Urinary bladder (tissue), 4 donors: ENCODE results near the gene ENOX1. TPM values are rescaled to one million over a fixed set of nuclear protein-coding genes. Genes with fewer than 3 reads are reported as not detected.
A peak's percentile ranks its signal among the peaks of the same experiment; 100 is the strongest.

Source experiments
- DNase-seq: peaks from one replicate; pipeline ENCODE4 v3.0.0-alpha.2; 2015; ENCODE audit errors: extremely low spot score
- H3K27ac ChIP-seq: one replicate; pipeline ENCODE4 v1.5.1; 2013; ENCODE audit warnings: low read depth, mild to moderate bottlenecking, moderate library complexity
- H3K36me3 ChIP-seq: one replicate; pipeline ENCODE4 v1.6.1; 2013; ENCODE audit warnings: mild to moderate bottlenecking, moderate library complexity; ENCODE audit not compliant: insufficient read depth
- H3K4me1 ChIP-seq: one replicate; pipeline ENCODE4 v1.6.1; 2013; ENCODE audit warnings: mild to moderate bottlenecking, moderate library complexity; ENCODE audit not compliant: insufficient read depth
- H3K4me3 ChIP-seq: one replicate; pipeline ENCODE4 v1.5.1; 2013; ENCODE audit warnings: low read depth, low read length
- WGBS: extraction: QIAGEN DNeasy Blood & Tissue Kit; methylation state at CpG from one replicate; pipeline ENCODE4 v1.1.7; 2013; 5-methylcytosine and 5-hydroxymethylcytosine counted together
- polyA plus RNA-seq: library from polyadenylated mRNA; stranded (reverse); fragments of 200-250 nt; gene quantifications from one replicate; pipeline ENCODE4 v1.2.3, GENCODE V29; 2013
- total RNA-seq: library from RNA; depleted of rRNA; stranded (reverse); fragments of >200 nt; gene quantifications from one replicate; pipeline ENCODE4 v1.2.3, GENCODE V29; 2014
- donor health status: healthy with polysubstance abuse.
- donor health status: healthy.

The ENOX1 gene
- total and polyA plus RNA-seq, 2 donors = 4.3 to 17.6 TPM

DNA sequence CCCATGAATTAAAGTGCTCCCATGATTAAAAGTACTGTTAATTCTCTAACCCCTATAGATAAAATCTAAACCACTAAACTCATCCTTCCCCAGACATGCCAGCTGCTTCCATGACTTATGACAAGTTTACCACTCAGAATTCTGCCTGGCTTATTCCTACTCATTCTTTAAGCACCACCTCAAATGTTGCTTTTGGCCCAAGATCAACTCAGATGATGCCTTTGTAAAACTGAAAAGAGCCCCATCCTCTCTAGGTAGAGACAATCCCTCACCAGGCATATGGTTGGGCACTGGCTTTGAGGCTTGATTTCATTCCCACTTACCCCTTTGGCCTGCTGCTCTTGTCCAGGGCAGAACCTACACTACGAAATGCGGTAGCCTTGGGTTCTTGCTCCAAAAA is 513.4 kb downstream of the ENOX1 start:
- Histone ChIP-seq H3K27ac (no peak overlapping the region), H3K4me3 (no peak overlapping the region), H3K4me1 (no peaks in the 10 kb centered on the region), H3K36me3 (no peaks in the 10 kb centered on the region)
- 96% methylated on average over 2 of the region's 2 CpGs for WGBS
- no peak for DNase-seq

DNA sequence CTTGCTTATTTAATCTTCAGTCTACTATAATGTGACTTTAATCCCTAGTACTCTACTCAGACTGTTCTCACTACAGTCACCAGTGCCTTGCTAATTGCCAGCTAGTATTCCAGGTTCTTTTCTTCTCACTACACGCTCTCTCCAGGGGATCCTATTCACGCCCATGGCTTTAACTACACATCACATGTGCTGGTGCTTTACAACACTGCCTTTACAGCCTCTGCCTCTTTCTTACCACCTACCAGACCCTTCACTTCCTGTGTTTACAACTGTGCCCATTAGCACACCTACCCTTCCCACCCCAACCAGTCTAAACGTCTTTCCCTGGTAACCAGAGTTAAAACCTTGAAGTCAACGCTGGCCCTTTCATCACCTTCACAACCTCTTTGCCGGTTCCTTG is 513.9 kb downstream of the ENOX1 start:
- no peak for DNase-seq
- Histone ChIP-seq H3K27ac (no peak overlapping the region), H3K36me3 (no peaks in the 10 kb centered on the region), H3K4me1 (no peaks in the 10 kb centered on the region), H3K4me3 (no peak overlapping the region)
- 78% methylated on average over 5 of the region's 5 CpGs for WGBS

DNA sequence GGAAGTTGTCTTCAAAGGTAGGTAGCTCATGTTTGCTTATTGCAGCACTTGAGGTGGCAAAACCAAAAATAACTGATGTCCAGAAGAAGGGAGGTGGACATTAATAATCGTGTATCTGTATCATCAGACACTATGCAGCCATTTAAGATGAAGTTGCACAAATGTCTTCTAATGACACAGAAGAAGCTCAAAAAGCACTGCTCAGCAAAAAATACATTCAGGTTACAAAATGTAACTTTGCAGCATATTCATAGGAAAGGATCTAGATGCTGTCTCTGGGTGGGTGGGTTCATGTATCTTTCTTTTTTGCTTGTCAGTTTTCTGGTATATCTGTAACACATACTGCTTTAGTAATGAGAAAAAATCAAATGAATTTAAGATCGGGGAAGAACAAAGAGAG is 515.6 kb downstream of the ENOX1 start:
- H3K27ac ChIP-seq = no peak overlapping the region
- DNase-seq = no peak
- 96% methylated on average over 2 of the region's 2 CpGs for WGBS
- no peak overlapping the region for H3K4me3 ChIP-seq
- H3K36me3 ChIP-seq = no peaks in the 10 kb centered on the region
- no peaks in the 10 kb centered on the region for H3K4me1 ChIP-seq

DNA sequence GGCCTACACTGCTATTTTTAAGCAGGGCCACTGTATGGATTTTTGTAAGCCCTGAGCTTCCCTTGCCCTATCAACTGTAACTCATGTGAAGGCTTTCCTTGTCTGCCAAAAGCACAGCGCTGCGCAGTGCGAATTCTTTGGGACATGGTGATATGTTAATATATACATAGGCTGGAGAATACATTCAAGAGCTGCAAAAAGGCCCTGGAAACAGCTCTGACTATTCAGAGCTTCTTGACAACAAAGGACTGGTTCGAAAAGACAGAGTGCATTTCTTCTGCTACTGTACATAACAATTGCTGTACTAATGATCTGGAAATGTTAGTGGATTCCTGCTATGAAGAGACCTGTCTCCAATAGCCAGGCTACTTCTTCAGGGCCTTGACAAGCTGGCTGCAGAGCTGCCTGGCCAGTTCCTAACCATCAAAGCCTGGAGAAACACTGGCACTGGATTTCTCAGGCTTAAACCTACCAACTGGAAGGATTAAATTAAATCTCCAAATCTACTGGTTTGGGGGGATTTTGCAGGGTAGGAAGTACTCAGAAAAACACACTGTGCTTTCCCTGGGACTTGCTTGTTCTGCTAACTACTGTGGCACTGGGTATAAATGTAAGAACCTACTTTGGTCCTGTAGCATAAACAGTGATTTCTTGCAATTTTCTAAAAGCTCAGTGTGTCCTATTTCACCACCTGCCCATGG is 516.5 kb downstream of the ENOX1 start:
- Histone ChIP-seq H3K36me3 (no peaks in the 10 kb centered on the region), H3K4me1 (no peaks in the 10 kb centered on the region), H3K4me3 (no peak overlapping the region), H3K27ac (no peak overlapping the region)
- DNase-seq = no peak
- 52% methylated on average over 4 of the region's 4 CpGs for WGBS

DNA sequence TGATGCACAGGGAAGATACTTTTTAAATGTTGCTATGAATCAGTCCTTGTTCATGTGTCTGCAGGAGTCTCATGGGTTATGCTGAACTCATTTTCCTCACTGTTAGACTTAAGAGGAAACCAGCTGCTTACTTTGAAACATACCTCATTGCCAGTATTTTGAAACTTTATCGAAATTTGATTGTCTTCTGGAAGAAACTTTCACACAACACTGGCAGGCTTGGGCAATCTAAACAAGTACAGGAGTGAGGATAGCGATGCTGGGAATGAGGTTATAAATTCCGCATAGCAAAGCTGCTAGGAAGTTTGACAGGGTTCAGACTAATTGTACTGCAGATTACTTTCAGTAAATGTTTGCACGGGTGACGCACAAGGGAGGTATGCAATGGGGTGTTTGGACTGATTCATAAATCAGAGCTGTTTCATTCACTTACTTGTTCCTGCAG is 517.7 kb downstream of the ENOX1 start:
- DNase-seq = peak; percentile 68
- no peak overlapping the region for H3K27ac ChIP-seq
- no peaks in the 10 kb centered on the region for H3K36me3 ChIP-seq
- no peak overlapping the region for H3K4me3 ChIP-seq
- no peaks in the 10 kb centered on the region for H3K4me1 ChIP-seq
- 24% methylated on average over 5 of the region's 5 CpGs for WGBS

DNA sequence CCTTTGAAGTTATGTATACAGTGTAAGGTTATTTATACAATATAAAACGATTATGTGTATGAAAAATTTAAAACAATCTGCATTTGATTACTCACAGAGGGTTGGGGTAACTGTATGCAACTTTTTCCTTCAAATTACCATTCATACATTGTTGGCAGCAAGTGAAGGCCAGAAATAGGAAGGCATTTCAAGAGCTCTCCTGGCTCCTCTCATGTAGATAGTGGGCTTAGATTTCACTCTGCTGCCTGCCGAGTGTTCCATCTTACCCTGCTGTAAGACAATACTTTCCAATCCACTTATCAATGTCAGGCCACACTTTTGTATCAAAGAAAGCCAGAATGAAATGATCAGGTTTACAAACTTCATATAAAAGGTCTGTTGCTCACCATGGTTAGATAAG is 518.1 kb downstream of the ENOX1 start:
- no peak for DNase-seq
- WGBS = 41% methylated on average over 2 of the region's 2 CpGs
- Histone ChIP-seq H3K36me3 (no peaks in the 10 kb centered on the region), H3K4me3 (no peak overlapping the region), H3K27ac (no peak overlapping the region), H3K4me1 (no peaks in the 10 kb centered on the region)

DNA sequence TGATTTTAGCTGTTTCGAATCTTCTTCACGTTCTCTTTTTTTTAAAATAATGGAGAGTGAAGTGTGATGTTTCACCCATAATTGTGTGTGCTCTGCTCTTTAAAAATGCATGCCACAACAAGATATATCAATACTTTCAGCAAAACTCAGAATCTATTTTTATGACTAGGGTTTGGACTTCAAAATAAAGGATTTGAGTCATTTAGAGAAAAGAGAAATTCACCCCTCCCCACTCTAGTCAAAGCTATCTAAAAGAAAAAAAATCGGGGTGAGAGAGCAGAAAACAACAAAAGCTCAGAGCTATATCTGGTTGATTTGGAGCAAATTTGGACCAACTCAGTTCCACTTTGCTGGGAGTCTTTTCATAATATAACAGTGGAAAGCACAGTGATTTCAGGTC is 518.9 kb downstream of the ENOX1 start:
- Histone ChIP-seq H3K27ac (no peak overlapping the region), H3K4me3 (no peak overlapping the region), H3K36me3 (no peaks in the 10 kb centered on the region), H3K4me1 (no peaks in the 10 kb centered on the region)
- no peak for DNase-seq
- WGBS = 84% methylated on average over 3 of the region's 3 CpGs

DNA sequence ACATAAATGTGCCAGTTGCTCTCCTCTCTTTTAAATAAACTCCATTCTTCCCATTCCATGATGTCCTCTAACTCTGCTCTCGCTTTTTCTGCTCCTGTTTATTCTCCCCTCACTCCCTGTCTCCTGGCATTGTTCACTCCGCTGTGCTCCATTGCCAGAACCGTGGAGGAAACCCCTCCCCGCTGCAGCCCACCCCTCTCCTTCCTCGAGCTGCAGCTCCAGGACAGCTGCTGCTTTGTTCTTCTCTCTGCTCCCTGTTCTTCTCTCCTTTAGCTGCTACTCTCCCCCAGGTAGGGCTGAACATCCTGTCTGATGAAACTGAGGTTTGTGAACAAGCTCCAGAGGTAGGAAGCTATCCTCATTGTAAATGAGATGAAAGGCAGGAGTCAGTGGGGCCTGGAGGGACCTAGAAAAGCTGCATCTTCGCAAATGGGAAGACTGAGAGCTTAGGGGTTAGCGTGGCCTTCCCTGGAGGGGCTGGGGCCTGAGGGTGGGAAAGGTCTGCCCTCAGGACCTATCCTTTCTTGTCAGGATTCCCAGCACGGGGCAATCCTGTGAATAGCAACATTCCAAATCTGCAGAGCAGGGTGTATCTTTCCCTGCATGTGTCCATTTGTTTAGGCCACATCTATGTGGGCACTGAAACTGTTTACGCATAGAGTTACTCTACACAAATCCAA is 519.7 kb downstream of the ENOX1 start:
- WGBS = 81% methylated on average over 9 of the region's 9 CpGs
- no peak overlapping the region for H3K27ac ChIP-seq
- DNase-seq = no peak
- no peaks in the 10 kb centered on the region for H3K4me1 ChIP-seq
- H3K36me3 ChIP-seq = no peaks in the 10 kb centered on the region
- no peak overlapping the region for H3K4me3 ChIP-seq

DNA sequence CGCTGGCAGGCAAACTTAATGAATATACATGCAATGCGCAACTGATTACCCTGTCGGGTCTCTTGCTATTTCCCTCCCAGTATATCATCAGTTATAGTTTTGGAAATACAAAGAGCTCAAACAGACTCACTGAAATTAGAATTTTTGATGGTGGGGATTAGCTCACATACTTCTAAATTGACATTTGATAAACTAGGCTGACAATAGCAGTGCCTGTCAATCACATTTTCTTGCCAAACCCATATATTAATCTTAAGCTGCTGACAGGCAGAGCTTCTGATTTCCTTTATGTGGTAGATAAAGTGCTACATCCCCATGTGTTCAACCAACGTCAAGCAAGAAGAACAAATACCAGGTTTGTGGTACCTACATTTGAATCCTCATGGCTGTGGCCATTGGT is 521.7 kb downstream of the ENOX1 start:
- no peak overlapping the region for H3K27ac ChIP-seq
- H3K4me3 ChIP-seq = no peak overlapping the region
- DNase-seq = no peak
- no peaks in the 10 kb centered on the region for H3K36me3 ChIP-seq
- 67% methylated on average over 4 of the region's 4 CpGs for WGBS
- no peaks in the 10 kb centered on the region for H3K4me1 ChIP-seq

DNA sequence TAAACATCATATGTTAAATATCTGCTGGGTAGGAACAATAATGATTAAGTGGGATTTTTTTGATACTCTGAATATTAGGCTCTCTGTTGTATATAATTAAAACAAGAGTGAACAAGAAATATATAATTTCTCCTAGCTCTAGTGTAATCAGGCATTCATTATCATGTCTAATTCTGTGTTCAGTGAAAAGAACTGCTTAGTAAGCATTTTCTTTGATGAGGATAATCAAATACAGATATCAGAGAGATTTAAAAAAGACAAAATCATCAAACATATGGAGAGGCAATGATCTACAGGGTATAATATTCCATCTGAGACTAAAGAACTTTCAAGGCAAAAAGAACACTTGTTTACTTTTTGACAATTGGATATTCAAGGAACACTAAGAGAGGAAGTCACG is 522.3 kb downstream of the ENOX1 start:
- Histone ChIP-seq H3K27ac (no peak overlapping the region), H3K4me3 (no peak overlapping the region), H3K36me3 (no peaks in the 10 kb centered on the region), H3K4me1 (no peaks in the 10 kb centered on the region)
- no peak for DNase-seq
- WGBS = 92% methylated on average over 1 of the region's 1 CpG

DNA sequence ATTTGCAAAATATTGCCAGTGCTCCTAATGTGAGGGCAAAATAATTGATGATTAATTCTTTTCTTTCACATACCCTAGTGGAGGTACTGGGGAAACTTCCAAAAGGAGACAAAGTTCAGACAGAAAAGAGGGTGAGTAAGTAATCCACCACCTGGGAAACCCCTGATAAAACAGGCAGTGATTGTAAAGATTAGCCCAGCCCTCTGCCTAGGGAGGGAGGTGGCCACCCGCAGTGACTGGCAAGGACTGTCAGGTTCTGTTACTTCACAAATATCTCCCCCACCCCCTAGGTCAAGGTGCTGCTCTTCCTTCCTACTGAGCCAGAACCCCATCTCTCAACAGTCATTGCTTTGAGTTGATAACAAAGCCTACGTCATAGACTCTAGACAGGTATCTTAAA is 523.7 kb downstream of the ENOX1 start:
- Histone ChIP-seq H3K4me1 (no peaks in the 10 kb centered on the region), H3K27ac (no peak overlapping the region), H3K36me3 (no peaks in the 10 kb centered on the region), H3K4me3 (no peak overlapping the region)
- 61% methylated on average over 2 of the region's 2 CpGs for WGBS
- no peak for DNase-seq

DNA sequence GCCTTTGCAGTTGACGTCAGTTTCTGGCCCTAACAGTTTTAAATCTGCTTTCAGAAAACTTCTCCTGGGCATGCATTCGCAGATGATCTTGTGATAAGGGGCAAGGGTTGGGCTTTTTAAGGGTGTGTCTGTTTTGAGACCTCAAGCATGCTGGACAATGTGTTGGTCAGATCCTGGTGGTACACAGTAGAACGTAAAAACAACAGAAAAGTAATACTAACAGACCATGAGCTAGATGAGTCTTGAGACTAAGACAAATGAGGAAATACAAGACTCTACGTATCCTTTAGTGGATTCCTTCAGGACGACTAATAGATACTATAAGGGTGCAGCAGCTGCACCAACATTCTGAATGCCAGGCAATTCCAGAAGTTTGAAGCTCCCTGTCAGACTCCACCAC is 525.8 kb downstream of the ENOX1 start:
- Histone ChIP-seq H3K4me3 (no peak overlapping the region), H3K4me1 (no peaks in the 10 kb centered on the region), H3K36me3 (no peaks in the 10 kb centered on the region), H3K27ac (no peak overlapping the region)
- DNase-seq = no peak
- 85% methylated on average over 5 of the region's 5 CpGs for WGBS

DNA sequence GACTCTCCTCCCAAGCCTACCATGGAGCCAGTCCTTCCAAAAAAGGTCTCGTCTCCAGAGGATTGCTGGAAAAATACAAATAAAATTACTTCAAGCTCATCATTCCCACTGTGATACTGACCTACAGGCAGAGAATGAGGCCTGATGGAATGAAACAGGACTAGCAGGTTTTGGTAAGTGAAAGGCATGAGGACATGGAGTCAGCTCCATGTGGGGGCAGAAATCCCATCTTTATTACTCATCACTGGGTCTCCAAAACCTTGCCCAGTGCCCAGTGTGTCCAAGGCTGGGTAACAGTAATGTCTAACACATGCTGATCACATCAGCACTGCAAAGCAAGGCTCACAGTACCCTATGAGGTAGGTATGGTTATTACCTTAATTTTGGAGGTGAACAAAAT is 528.0 kb downstream of the ENOX1 start:
- no peak for DNase-seq
- H3K4me1 ChIP-seq = no peaks in the 10 kb centered on the region
- 96% methylated on average over 1 of the region's 1 CpG for WGBS
- no peaks in the 10 kb centered on the region for H3K36me3 ChIP-seq
- H3K4me3 ChIP-seq = no peak overlapping the region
- H3K27ac ChIP-seq = no peak overlapping the region

DNA sequence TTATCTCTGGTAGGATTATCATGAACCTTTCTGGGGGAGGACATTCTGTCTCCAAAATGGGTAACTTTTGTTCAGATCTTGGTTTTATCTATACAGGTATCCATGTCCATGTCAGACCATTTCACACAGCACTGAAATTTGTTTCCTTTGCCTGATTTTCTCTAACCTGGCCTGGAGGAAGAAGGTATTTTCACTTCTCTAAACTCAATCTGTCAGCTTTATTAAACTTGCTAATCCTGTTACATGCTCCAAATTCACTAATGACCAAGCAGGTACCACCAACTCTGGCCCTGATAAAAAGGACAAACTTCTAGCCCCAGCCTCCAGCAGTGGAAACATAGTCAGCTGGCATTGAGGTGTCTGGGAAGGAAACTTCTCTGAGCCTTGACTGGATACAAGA is 529.0 kb downstream of the ENOX1 start:
- DNase-seq = no peak
- no peaks in the 10 kb centered on the region for H3K4me1 ChIP-seq
- H3K4me3 ChIP-seq = no peak overlapping the region
- H3K27ac ChIP-seq = no peak overlapping the region
- no peaks in the 10 kb centered on the region for H3K36me3 ChIP-seq
